Erythroblast (primary cell): ENCODE results near the gene PRODH2.

Experiments used
- GATA1 ChIP-seq: IDR thresholded peaks from 2 replicates; pipeline ENCODE4 v1.6.1; 2011; ENCODE audit warnings: low read depth, mild to moderate bottlenecking, control low read depth, low read length, moderate library complexity
- POLR2A ChIP-seq: IDR thresholded peaks from 2 replicates; pipeline ENCODE4 v1.6.1; 2011; ENCODE audit warnings: mild to moderate bottlenecking, low read length

- TF ChIP-seq POLR2A (no peak), GATA1 (no peak)
These were observed 34.7 kb downstream of the PRODH2 start for GRCh38 chr19:35777961-35778360.
